ENCODE measurements around the gene ARSG. TPM values are rescaled to one million over a fixed set of nuclear protein-coding genes. Genes with fewer than 3 reads are reported as not detected.

The ARSG gene
- total and polyA plus RNA-seq, 2 donors (not counting 1 experiment from before 2014, with no cell fraction given) = 5.5 to 18.4 TPM

DNA sequence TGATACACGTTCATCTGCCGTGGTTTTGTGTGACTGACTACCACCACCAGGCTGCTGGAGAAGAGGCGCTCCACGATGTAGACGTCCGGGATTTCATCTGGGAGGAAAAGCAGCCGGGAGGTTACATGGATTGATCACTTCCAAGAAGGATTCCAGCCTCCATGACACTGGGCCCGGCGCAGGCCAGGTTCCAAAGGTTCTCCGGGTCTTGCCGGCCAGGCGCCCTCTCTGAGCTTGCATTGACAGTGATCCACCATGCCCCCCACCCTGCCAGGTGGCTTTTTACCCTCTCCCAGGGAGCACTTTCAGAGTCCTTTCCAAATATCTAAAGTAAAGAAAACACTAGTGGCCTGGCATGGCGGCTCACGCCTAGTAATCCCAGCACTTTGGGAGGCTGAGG lies 159.5 kb downstream of the ARSG start:
- no peaks in the 10 kb centered on the region for H3K4me1 Mint-ChIP-seq
- Histone ChIP-seq H3K9me3 (ENCODE audit: control extremely low read depth in 1 of 3, control insufficient read depth in 2 of 3, insufficient read depth in 1 of 3, low read length in 2 of 3) (no peaks in the 10 kb centered on the region), H3K4me3 (ENCODE audit: control extremely low read depth in 1 of 5, extremely low read depth in 1 of 5, insufficient read depth in 1 of 5, low read depth in 2 of 5, low read length in 4 of 5) (no peak overlapping the region), H3K4me1 (ENCODE audit: control insufficient read depth in 2 of 2, insufficient read depth in 2 of 2, low read length in 2 of 2) (no peaks in the 10 kb centered on the region), H3K27ac (ENCODE audit: low read length in 2 of 2) (no peak overlapping the region), H2AFZ (ENCODE audit: insufficient read depth, low read depth, low read length, poor library complexity, severe bottlenecking) (no peak overlapping the region), H4K20me1 (ENCODE audit: control insufficient read depth, insufficient read depth, low read length, poor library complexity, severe bottlenecking) (no peaks in the 10 kb centered on the region), H3K27me3 (replicated peaks in 1 of 4; ENCODE audit: control extremely low read depth in 1 of 4, control insufficient read depth in 3 of 4, insufficient read depth in 4 of 4, low read length in 3 of 4) (no peaks in the 10 kb centered on the region), H3K4me2 (replicated peaks; ENCODE audit: low read depth, low read length, poor library complexity, severe bottlenecking) (no peak overlapping the region), H3K9ac (ENCODE audit: low read length) (no peak overlapping the region), H3K79me2 (ENCODE audit: control insufficient read depth, insufficient read depth, low read length) (no peaks in the 10 kb centered on the region), H3K36me3 (replicated peaks in 1 of 2; ENCODE audit: control extremely low read depth in 1 of 2, control insufficient read depth in 1 of 2, extremely low read depth in 1 of 2, insufficient read depth in 2 of 2, low read length in 1 of 2) (peaks cover 0 to 6% of the 10 kb centered on the region in 2 experiments)
- POLR2A ChIA-PET = no interaction called here
- no peak overlapping the region for H3K27ac Mint-ChIP-seq
- TF ChIP-seq, protein P1, sequence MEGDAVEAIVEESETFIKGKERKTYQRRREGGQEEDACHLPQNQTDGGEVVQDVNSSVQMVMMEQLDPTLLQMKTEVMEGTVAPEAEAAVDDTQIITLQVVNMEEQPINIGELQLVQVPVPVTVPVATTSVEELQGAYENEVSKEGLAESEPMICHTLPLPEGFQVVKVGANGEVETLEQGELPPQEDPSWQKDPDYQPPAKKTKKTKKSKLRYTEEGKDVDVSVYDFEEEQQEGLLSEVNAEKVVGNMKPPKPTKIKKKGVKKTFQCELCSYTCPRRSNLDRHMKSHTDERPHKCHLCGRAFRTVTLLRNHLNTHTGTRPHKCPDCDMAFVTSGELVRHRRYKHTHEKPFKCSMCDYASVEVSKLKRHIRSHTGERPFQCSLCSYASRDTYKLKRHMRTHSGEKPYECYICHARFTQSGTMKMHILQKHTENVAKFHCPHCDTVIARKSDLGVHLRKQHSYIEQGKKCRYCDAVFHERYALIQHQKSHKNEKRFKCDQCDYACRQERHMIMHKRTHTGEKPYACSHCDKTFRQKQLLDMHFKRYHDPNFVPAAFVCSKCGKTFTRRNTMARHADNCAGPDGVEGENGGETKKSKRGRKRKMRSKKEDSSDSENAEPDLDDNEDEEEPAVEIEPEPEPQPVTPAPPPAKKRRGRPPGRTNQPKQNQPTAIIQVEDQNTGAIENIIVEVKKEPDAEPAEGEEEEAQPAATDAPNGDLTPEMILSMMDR (IDR thresholded peaks at IDR 0.05) = no peak
- TF ChIP-seq EZH2 (IDR thresholded peaks at IDR 0.05; ENCODE audit: borderline replicate concordance, insufficient read depth, low read depth, low read length, poor library complexity, severe bottlenecking) = no peak
- 96% methylated on average over 12 of the region's 14 CpGs for WGBS (ENCODE audit: insufficient coverage)
- no peaks in the 10 kb centered on the region for H3K27me3 Mint-ChIP-seq
- H3K4me3 Mint-ChIP-seq = no peak overlapping the region
- intact Hi-C loops (cut with micrococcal nuclease) = no loop called here
- H3K9me3 Mint-ChIP-seq (ENCODE audit: insufficient read depth) = no peaks in the 10 kb centered on the region
- ATAC-seq (ENCODE audit: low read depth) (no peak), DNase-seq (no peak)
- CTCF ChIA-PET = interaction anchor here (1.1 kb wide), 1 partner anchor 18 kb away, joined by 3 read pairs; no protein-coding TSS in a partner anchor

DNA sequence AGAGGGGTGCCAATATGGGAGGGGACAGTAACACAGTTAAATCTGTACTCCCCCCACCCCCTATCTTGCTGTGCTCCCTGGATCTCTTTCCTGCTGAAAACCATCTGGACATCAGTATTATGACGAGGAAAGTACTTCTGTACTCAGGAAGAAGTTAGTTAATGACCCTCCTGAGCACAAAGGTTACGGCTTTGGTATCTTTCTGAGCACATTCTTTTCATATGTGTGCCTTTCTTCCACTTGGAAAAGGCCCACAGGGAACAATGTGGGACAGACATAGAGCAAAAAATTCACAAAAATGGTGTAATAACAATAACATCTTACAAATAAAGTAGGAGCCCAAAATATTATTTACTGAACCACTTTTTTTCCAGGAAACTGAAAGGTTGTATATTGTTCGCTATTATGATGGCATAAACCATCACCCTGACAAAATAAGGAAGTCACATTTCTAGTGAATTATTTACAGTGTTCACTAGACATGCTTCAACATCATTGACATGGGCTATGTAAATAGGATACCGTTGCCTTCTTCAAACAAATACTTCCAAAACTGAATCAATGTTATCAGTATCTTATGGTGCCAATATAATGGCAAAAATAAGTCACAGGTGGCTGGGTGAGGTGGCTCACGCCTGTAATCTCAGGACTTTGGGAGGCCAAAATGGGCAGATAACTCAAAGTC lies 160.5 kb downstream of the ARSG start:
- Histone ChIP-seq H3K27ac (ENCODE audit: low read length in 2 of 2) (no peak overlapping the region), H3K79me2 (ENCODE audit: control insufficient read depth, insufficient read depth, low read length) (no peaks in the 10 kb centered on the region), H3K9ac (ENCODE audit: low read length) (no peak overlapping the region), H3K9me3 (ENCODE audit: control extremely low read depth in 1 of 3, control insufficient read depth in 2 of 3, insufficient read depth in 1 of 3, low read length in 2 of 3) (no peaks in the 10 kb centered on the region), H3K4me2 (replicated peaks; ENCODE audit: low read depth, low read length, poor library complexity, severe bottlenecking) (no peak overlapping the region), H4K20me1 (ENCODE audit: control insufficient read depth, insufficient read depth, low read length, poor library complexity, severe bottlenecking) (no peaks in the 10 kb centered on the region), H3K4me3 (ENCODE audit: control extremely low read depth in 1 of 5, extremely low read depth in 1 of 5, insufficient read depth in 1 of 5, low read depth in 2 of 5, low read length in 4 of 5) (no peak overlapping the region), H3K36me3 (replicated peaks in 1 of 2; ENCODE audit: control extremely low read depth in 1 of 2, control insufficient read depth in 1 of 2, extremely low read depth in 1 of 2, insufficient read depth in 2 of 2, low read length in 1 of 2) (peaks cover 0 to 6% of the 10 kb centered on the region in 2 experiments), H2AFZ (ENCODE audit: insufficient read depth, low read depth, low read length, poor library complexity, severe bottlenecking) (no peak overlapping the region), H3K27me3 (replicated peaks in 1 of 4; ENCODE audit: control extremely low read depth in 1 of 4, control insufficient read depth in 3 of 4, insufficient read depth in 4 of 4, low read length in 3 of 4) (no peaks in the 10 kb centered on the region), H3K4me1 (ENCODE audit: control insufficient read depth in 2 of 2, insufficient read depth in 2 of 2, low read length in 2 of 2) (peaks cover 5 to 7% of the 10 kb centered on the region in 2 donors)
- WGBS (ENCODE audit: insufficient coverage) = 83% methylated on average over 3 of the region's 5 CpGs
- TF ChIP-seq, protein P1 (IDR thresholded peaks at IDR 0.05) = no peak
- no peak for TF ChIP-seq EZH2 (IDR thresholded peaks at IDR 0.05; ENCODE audit: borderline replicate concordance, insufficient read depth, low read depth, low read length, poor library complexity, severe bottlenecking)
- ChIA-PET POLR2A (no interaction called here), CTCF (interaction anchor here (1.7 to 7.4 kb wide), 2 partner anchors 14 to 251 kb away, joined by 4 to 42 read pairs; no protein-coding TSS in a partner anchor)
- no peak overlapping the region for H3K27ac Mint-ChIP-seq
- no peak overlapping the region for H3K4me3 Mint-ChIP-seq
- no peak for DNase-seq
- no peak for ATAC-seq (ENCODE audit: low read depth)
- intact Hi-C loops (cut with micrococcal nuclease) = no loop called here
- H3K27me3 Mint-ChIP-seq = no peaks in the 10 kb centered on the region
- no peaks in the 10 kb centered on the region for H3K9me3 Mint-ChIP-seq (ENCODE audit: insufficient read depth)
- peaks cover 9% of the 10 kb centered on the region for H3K4me1 Mint-ChIP-seq

Data from B cell (primary cell).